HUDEP-2 (cell line): ENCODE results near the gene RNF17.
A peak's percentile ranks its signal among the peaks of the same experiment; 100 is the strongest.
"Not testable (repeated sequence)": the region's sequence is repeated elsewhere in the genome, so short reads cannot be mapped to it uniquely, and the experiment has no call there.

Experiments used
- DNase-seq, 76 experiments: peaks; one replicate each; lab custom pipeline; 2025; ENCODE audit not compliant: unreplicated experiment in 76 of 76; lab: John Stamatoyannopoulos, UW

Gene RNF17

GRCh38 chr13:24763596-24764275 is at the start of gene RNF17:
Gene RNF17, plus strand, starts transcription at chr13:24764169. Its CDS starts 35 bp downstream, at chr13:24764204.
- DNase-seq = no peak

GRCh38 chr13:24716011-24716410 is 48.0 kb upstream of the RNF17 start:
- no peak for DNase-seq

- no peak for DNase-seq
These were observed 47.5 kb upstream of the RNF17 start for GRCh38 chr13:24716446-24716845.

GRCh38 chr13:24717217-24717616 is 46.8 kb upstream of the RNF17 start:
- no peak for DNase-seq

GRCh38 chr13:24718192-24718965 is 45.6 kb upstream of the RNF17 start:
- DNase-seq = no peak

- DNase-seq = no peak
These were observed 44.8 kb upstream of the RNF17 start for GRCh38 chr13:24719139-24719538.

- DNase-seq = no peak
These were observed 40.8 kb upstream of the RNF17 start for GRCh38 chr13:24723206-24723605.

- no peak for DNase-seq
These were observed 39.3 kb upstream of the RNF17 start for GRCh38 chr13:24724714-24725113.

- no peak for DNase-seq
These were observed 38.6 kb upstream of the RNF17 start for GRCh38 chr13:24725379-24725778.

- peak in 70 of 76 experiments; percentile 7 to 81 (median 58) for DNase-seq
These were observed 36.0 kb upstream of the RNF17 start for GRCh38 chr13:24727731-24728601.

- not testable (repeated sequence) for DNase-seq
These were observed 32.9 kb upstream of the RNF17 start for GRCh38 chr13:24730873-24731567.

- no peak for DNase-seq
These were observed 29.0 kb upstream of the RNF17 start for GRCh38 chr13:24734950-24735349.

- no peak for DNase-seq
These were observed 26.9 kb upstream of the RNF17 start for GRCh38 chr13:24737042-24737441.

- no peak for DNase-seq
These were observed 25.6 kb upstream of the RNF17 start for GRCh38 chr13:24738366-24738847.

GRCh38 chr13:24740014-24740890 is 23.7 kb upstream of the RNF17 start:
- DNase-seq = no peak

GRCh38 chr13:24741016-24741662 is 22.8 kb upstream of the RNF17 start:
- peak in 9 of 76 experiments; percentile 7 to 43 (median 21) for DNase-seq

- no peak for DNase-seq
These were observed 22.2 kb upstream of the RNF17 start for GRCh38 chr13:24741791-24742190.

- DNase-seq = no peak
These were observed 21.7 kb upstream of the RNF17 start for GRCh38 chr13:24742294-24742693.

- no peak for DNase-seq
These were observed 21.0 kb upstream of the RNF17 start for GRCh38 chr13:24742977-24743376.
